H1 (cell line): ENCODE data around the gene MPPED2.

Experiments
- ASH2L ChIP-seq: fragments of 200-600, 300-600 bp; sonication (generic); IDR thresholded peaks from one replicate; pipeline ENCODE4 v1.7.1; 2017; ENCODE audit warnings: low read length
- CBX8 ChIP-seq: fragments of 300-800, 300-1000 bp; sonication (generic); IDR thresholded peaks from 2 replicates; pipeline ENCODE4 v1.7.1; 2016; ENCODE audit warnings: low read depth, low read length, borderline replicate concordance
- EZH2 ChIP-seq: fragments of 200-600 bp; sonication (generic); IDR thresholded peaks from 2 replicates; pipeline ENCODE4 v1.7.1; 2012; ENCODE audit warnings: low read depth, mild to moderate bottlenecking, moderate library complexity, low read length, inconsistent platforms; ENCODE audit not compliant: severe bottlenecking
- PHF8 ChIP-seq: fragments of 200-600 bp; sonication (generic); conservative IDR thresholded peaks from 2 replicates; pipeline ENCODE4 v1.7.1; 2012; ENCODE audit warnings: low read depth, mild to moderate bottlenecking, inconsistent platforms, low read length, moderate library complexity
- POLR2A ChIP-seq, 2 experiments: IDR thresholded peaks; 1 replicate in 1 of 2; 2 replicates in 1 of 2; pipeline ENCODE4 v1.6.1; 2011; ENCODE audit warnings: low read depth in 2 of 2, low read length in 2 of 2, mild to moderate bottlenecking in 2 of 2; ENCODE audit errors: control extremely low read depth in 1 of 2
- POLR2AphosphoS5 ChIP-seq: IDR thresholded peaks from 2 replicates; pipeline ENCODE4 v1.6.1; 2011; ENCODE audit warnings: low read depth, low read length
- TF ChIP-seq, protein P1 (sequence below), 3 experiments: IDR thresholded peaks; 1 replicate in 2 of 3; 2 replicates in 1 of 3; pipeline versions ENCODE4 v1.5.1 to v1.6.1; 2011; ENCODE audit warnings: low read length in 3 of 3, mild to moderate bottlenecking in 3 of 3, inconsistent platforms in 2 of 3, low read depth in 1 of 3, moderate library complexity in 1 of 3; ENCODE audit not compliant: insufficient read depth in 1 of 3; ENCODE audit errors: control extremely low read depth in 1 of 3

DNA sequence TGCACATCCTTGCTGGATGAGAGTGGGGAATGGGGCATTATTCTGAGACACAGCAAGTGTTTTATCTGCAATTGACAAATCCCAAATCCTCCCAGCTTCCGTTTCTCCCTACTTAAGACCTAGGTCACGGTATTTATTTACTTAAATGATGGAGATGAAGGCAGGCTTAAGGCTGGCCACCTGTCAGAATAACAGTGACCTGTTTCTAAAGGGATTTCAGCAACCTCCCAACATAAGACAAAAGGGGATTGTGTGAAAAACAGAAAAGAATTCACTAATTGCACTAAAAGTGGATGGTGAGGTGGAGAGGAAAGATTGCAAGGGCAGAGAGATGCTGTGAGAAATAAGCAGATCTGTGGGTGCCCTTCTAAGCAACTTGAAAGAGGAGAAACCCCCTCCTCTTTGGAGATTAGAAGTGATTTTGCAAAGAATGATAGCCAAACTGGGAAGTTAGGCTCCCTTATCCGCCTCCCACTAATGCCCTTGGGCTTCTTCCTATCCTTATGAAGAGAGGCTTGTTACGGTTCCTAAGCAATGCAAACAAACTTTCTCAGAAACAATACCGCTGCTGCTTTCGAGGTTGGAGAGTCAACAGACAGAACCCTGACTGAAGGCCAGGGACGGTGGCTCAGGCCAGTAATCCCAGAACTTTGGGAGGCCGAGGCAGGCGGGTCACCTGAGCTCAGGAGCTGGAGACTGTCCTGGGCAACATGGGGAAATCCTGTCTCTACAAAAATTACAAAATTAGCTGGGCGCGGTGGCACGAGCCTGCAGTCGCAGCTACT lies 179.0 kb downstream of the MPPED2 start:
- TF ChIP-seq EZH2 (no peak), CBX8 (no peak), PHF8 (no peak), POLR2AphosphoS5 (no peak), POLR2A (IDR thresholded peaks at IDR 0.05; ENCODE audit: control extremely low read depth in 1 of 2, low read depth in 2 of 2, low read length in 2 of 2) (no peak), ASH2L (no peak)
- TF ChIP-seq, protein P1, sequence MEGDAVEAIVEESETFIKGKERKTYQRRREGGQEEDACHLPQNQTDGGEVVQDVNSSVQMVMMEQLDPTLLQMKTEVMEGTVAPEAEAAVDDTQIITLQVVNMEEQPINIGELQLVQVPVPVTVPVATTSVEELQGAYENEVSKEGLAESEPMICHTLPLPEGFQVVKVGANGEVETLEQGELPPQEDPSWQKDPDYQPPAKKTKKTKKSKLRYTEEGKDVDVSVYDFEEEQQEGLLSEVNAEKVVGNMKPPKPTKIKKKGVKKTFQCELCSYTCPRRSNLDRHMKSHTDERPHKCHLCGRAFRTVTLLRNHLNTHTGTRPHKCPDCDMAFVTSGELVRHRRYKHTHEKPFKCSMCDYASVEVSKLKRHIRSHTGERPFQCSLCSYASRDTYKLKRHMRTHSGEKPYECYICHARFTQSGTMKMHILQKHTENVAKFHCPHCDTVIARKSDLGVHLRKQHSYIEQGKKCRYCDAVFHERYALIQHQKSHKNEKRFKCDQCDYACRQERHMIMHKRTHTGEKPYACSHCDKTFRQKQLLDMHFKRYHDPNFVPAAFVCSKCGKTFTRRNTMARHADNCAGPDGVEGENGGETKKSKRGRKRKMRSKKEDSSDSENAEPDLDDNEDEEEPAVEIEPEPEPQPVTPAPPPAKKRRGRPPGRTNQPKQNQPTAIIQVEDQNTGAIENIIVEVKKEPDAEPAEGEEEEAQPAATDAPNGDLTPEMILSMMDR (IDR thresholded peaks at IDR 0.05; ENCODE audit: control extremely low read depth in 1 of 3, insufficient read depth in 1 of 3, low read depth in 1 of 3, low read length in 3 of 3): no peak
